HCT116 (cell line): ENCODE results near the gene TMC3. TPM values are rescaled to one million over a fixed set of nuclear protein-coding genes. Genes with fewer than 3 reads are reported as not detected.

ENCODE experiments used
- ATAC-seq: fragments of 200-7000 bp; cut with Tn5 transposase; 2 replicates; pipeline ENCODE4 v1.9.1; 2020; ENCODE audit warnings: mild to moderate bottlenecking, moderate library complexity
- BruUV-seq: library from RNA; stranded (reverse); fragments of 400-500 nt; replicated peaks from 2 replicates; lab custom pipeline; 2021; lab: Mats Ljungman, UMichigan
- CTCF ChIA-PET: fragments of 300-600 bp; sonication (Branson Sonifier 250); formaldehyde crosslinking; loops from one replicate; lab custom pipeline; 2021; ENCODE audit warnings: antibody characterized with exemption; lab: Charles Lee
- POLR2A ChIA-PET: fragments of 300-600, 350-600 bp; sonication (Branson Sonifier 250); formaldehyde crosslinking; loops from one replicate; lab custom pipeline; 2021; ENCODE audit warnings: antibody characterized with exemption; lab: Charles Lee
- RAD21 ChIA-PET, 2 experiments: fragments of 300-600 bp; sonication (Branson Sonifier 250); formaldehyde crosslinking; loops; one replicate each; lab custom pipeline; 2023; ENCODE audit warnings: low total read pairs in 2 of 2; ENCODE audit not compliant: uncharacterized antibody in 2 of 2, unreplicated experiment in 2 of 2, low non-redundant PET in 1 of 2; lab: Charles Lee
- DNase-seq: peaks from one replicate; pipeline ENCODE4 v3.0.0-alpha.2; 2010; ENCODE audit warnings: low read depth, low spot score
- H2AFZ ChIP-seq: fragments of 200-600 bp; shearing (Covaris generic), sonication (generic); 2 replicates; pipeline ENCODE4 v1.6.1; 2017; ENCODE audit warnings: low read depth, mixed run types, mixed read lengths, antibody characterized with exemption, low read length; ENCODE audit not compliant: poor library complexity, severe bottlenecking
- H3K27ac ChIP-seq: 2 replicates; pipeline ENCODE4 v1.5.1; 2012; ENCODE audit warnings: low read depth, low read length
- H3K27me3 ChIP-seq: fragments of 200-600 bp; sonication (generic); 2 replicates; pipeline ENCODE4 v1.6.1; 2016; ENCODE audit warnings: mixed run types, low read length, mixed read lengths; ENCODE audit not compliant: insufficient read depth
- H3K36me3 ChIP-seq, 2 experiments: fragments of 200-500 bp in 1 of 2; fragments of 200-600 bp in 1 of 2; sonication (Bioruptor generic) in 1 of 2; sonication (generic) in 1 of 2; 2 replicates each; pipeline versions ENCODE4 v1.5.1 to v1.6.1; 2014 to 2016; ENCODE audit warnings: low read length in 2 of 2, inconsistent platforms in 1 of 2, mixed read lengths in 1 of 2, mixed run types in 1 of 2; ENCODE audit not compliant: insufficient read depth in 2 of 2, control insufficient read depth in 1 of 2
- H3K4me1 ChIP-seq, 2 experiments: fragments of 200-600 bp in 1 of 2; sonication (generic) in 1 of 2; 2 replicates each; pipeline versions ENCODE4 v1.5.1 to v1.6.1; 2012 to 2017; ENCODE audit warnings: low read length in 2 of 2, inconsistent platforms in 1 of 2, mild to moderate bottlenecking in 1 of 2, mixed read lengths in 1 of 2, mixed run types in 1 of 2, moderate library complexity in 1 of 2; ENCODE audit not compliant: insufficient read depth in 2 of 2, control insufficient read depth in 1 of 2
- H3K4me2 ChIP-seq: fragments of 200-600 bp; sonication (generic); 2 replicates; pipeline ENCODE4 v1.6.1; 2017; ENCODE audit warnings: mixed run types, low read length, mixed read lengths
- H3K4me3 ChIP-seq, 2 experiments: fragments of 200-600 bp in 1 of 2; sonication (generic) in 1 of 2; replicated peaks in 1 of 2; 2 replicates each; pipeline ENCODE4 v1.5.1; 2011 to 2016; ENCODE audit warnings: low read length in 2 of 2, control low read depth in 1 of 2, low read depth in 1 of 2, mild to moderate bottlenecking in 1 of 2, mixed read lengths in 1 of 2, mixed run types in 1 of 2
- H3K79me2 ChIP-seq: fragments of 200-600 bp; sonication (generic); 2 replicates; pipeline ENCODE4 v1.6.1; 2017; ENCODE audit warnings: mild to moderate bottlenecking, mixed run types, low read length, moderate library complexity, mixed read lengths; ENCODE audit not compliant: insufficient read depth
- H3K9ac ChIP-seq: fragments of 200-600 bp; sonication (generic); 2 replicates; pipeline ENCODE4 v1.6.1; 2016; ENCODE audit warnings: low read length, mixed read lengths
- H3K9me2 ChIP-seq: fragments of 200-600 bp; sonication (generic), shearing (Covaris generic); 2 replicates; pipeline ENCODE4 v1.6.1; 2017; ENCODE audit warnings: mixed run types, mild to moderate bottlenecking, moderate library complexity; ENCODE audit not compliant: insufficient read depth
- H3K9me3 ChIP-seq, 2 experiments: fragments of 200-500 bp in 1 of 2; fragments of 200-600 bp in 1 of 2; sonication (Bioruptor generic) in 1 of 2; sonication (generic) in 1 of 2; 2 replicates each; pipeline ENCODE4 v1.6.1; 2014 to 2017; ENCODE audit warnings: low read length in 2 of 2, mixed read lengths in 2 of 2, inconsistent platforms in 1 of 2, low read depth in 1 of 2, mild to moderate bottlenecking in 1 of 2, mixed run types in 1 of 2, moderate library complexity in 1 of 2; ENCODE audit not compliant: control insufficient read depth in 1 of 2, insufficient read depth in 1 of 2
- H4K20me1 ChIP-seq: fragments of 200-600 bp; sonication (generic), shearing (Covaris generic); 2 replicates; pipeline ENCODE4 v1.6.1; 2017; ENCODE audit warnings: mixed run types, mild to moderate bottlenecking, moderate library complexity; ENCODE audit not compliant: insufficient read depth
- CBX3 ChIP-seq: IDR thresholded peaks from 2 replicates; pipeline ENCODE4 v1.6.1; 2012; ENCODE audit warnings: low read depth
- EZH2phosphoT487 ChIP-seq: fragments of 200-600 bp; IDR thresholded peaks from 2 replicates; pipeline ENCODE4 v1.6.1; 2018; ENCODE audit warnings: antibody characterized with exemption, borderline replicate concordance
- FOSL1 ChIP-seq: IDR thresholded peaks from 2 replicates; pipeline ENCODE4 v1.6.1; 2012; ENCODE audit warnings: low read depth
- POLR2A ChIP-seq: IDR thresholded peaks from 2 replicates; pipeline ENCODE4 v1.7.0; 2011; ENCODE audit warnings: borderline replicate concordance; ENCODE audit not compliant: insufficient read depth, insufficient read length; ENCODE audit errors: extremely low read depth
- POLR2AphosphoS5 ChIP-seq: IDR thresholded peaks from 2 replicates; pipeline ENCODE4 v1.6.1; 2011; ENCODE audit warnings: mild to moderate bottlenecking, low read depth, low read length, moderate library complexity
- SIN3A ChIP-seq: IDR thresholded peaks from 2 replicates; pipeline ENCODE4 v1.6.1; 2012; ENCODE audit warnings: low read depth
- SRF ChIP-seq: IDR thresholded peaks from 2 replicates; pipeline ENCODE4 v1.6.1; 2012; ENCODE audit warnings: low read depth
- TCF7L2 ChIP-seq: IDR thresholded peaks from 2 replicates; pipeline ENCODE4 v1.7.0; 2011; ENCODE audit warnings: borderline replicate concordance, inconsistent platforms; ENCODE audit not compliant: insufficient read depth, insufficient read length; ENCODE audit errors: extremely low read depth
- YY1 ChIP-seq: IDR thresholded peaks from 2 replicates; pipeline ENCODE4 v1.6.1; 2011; ENCODE audit warnings: low read length, low read depth, moderate library complexity, mild to moderate bottlenecking; ENCODE audit not compliant: insufficient replicate concordance; ENCODE audit errors: extremely low read depth
- ZBTB33 ChIP-seq: IDR thresholded peaks from 2 replicates; pipeline ENCODE4 v1.6.1; 2011; ENCODE audit warnings: mild to moderate bottlenecking, low read length, moderate library complexity; ENCODE audit not compliant: insufficient replicate concordance; ENCODE audit errors: extremely low read depth
- ZFX ChIP-seq: fragments of 450-650 bp; IDR thresholded peaks from 2 replicates; pipeline ENCODE4 v1.6.1; 2017
- intact Hi-C: fragments of 100-400 bp; cut with micrococcal nuclease; formaldehyde crosslinking; loops from 2 replicates; pipeline ENCODE4 v1.10.0; 2022
- total RNA-seq: library from RNA; stranded (reverse); gene quantifications from one replicate; pipeline ENCODE4 v1.2.1, GENCODE V29; 2021; ENCODE audit not compliant: unreplicated experiment

Gene TMC3
- total RNA-seq, 1 experiment from 2014 or later: not detected

GRCh38 chr15:81380203-81380602, 6.2 kb upstream of the TMC3 start:
- Histone ChIP-seq H3K36me3 (no peaks in the 10 kb centered on the region), H3K27ac (no peak overlapping the region), H3K4me2 (no peak overlapping the region), H3K9ac (no peak overlapping the region), H3K9me2 (no peaks in the 10 kb centered on the region), H2AFZ (no peak overlapping the region), H3K79me2 (no peaks in the 10 kb centered on the region), H3K9me3 (no peaks in the 10 kb centered on the region), H3K4me3 (no peak overlapping the region), H4K20me1 (no peaks in the 10 kb centered on the region), H3K27me3 (0 out of 2 replicates have a peak, but pooled peaks cover 9% of the 10 kb centered on the region), H3K4me1 (no peaks in the 10 kb centered on the region)
- no peak for DNase-seq
- no peak for ATAC-seq
- RAD21 ChIA-PET: no interaction called here
- intact Hi-C loops: no loop called here
- TF ChIP-seq SRF: no peak
- no peak for TF ChIP-seq POLR2AphosphoS5
- no peak for TF ChIP-seq YY1
- TF ChIP-seq ZBTB33: no peak
- TF ChIP-seq FOSL1: no peak
- TF ChIP-seq SIN3A: no peak
- TF ChIP-seq ZFX: no peak
- TF ChIP-seq POLR2A: no peak
- no peak for TF ChIP-seq CBX3
- no peak for TF ChIP-seq EZH2phosphoT487
- no peak for TF ChIP-seq TCF7L2
- CTCF ChIA-PET: interaction anchor here (1.2 kb wide), 1 partner anchor 18 kb away, joined by 3 read pairs; no protein-coding TSS in a partner anchor
- POLR2A ChIA-PET: no interaction called here
- BruUV-seq: no TSS peak
